Endothelial cell of umbilical vein (primary cell): ENCODE results near the gene CENPN. TPM values are rescaled to one million over a fixed set of nuclear protein-coding genes. Genes with fewer than 3 reads are reported as not detected.

ENCODE experiments used
- BruUV-seq: library from RNA; stranded (reverse); fragments of 400-500 nt; replicated peaks from 2 replicates; lab custom pipeline; 2021; lab: Mats Ljungman, UMichigan
- CTCF ChIA-PET: fragments of 300-600, 350-600 bp; sonication (Branson Sonifier 250); formaldehyde crosslinking; loops from one replicate; lab custom pipeline; 2021; ENCODE audit warnings: antibody characterized with exemption, inconsistent platforms; lab: Charles Lee
- POLR2A ChIA-PET: fragments of 300-600, 350-600 bp; sonication (Branson Sonifier 250); formaldehyde crosslinking; loops from one replicate; lab custom pipeline; 2021; ENCODE audit warnings: antibody characterized with exemption, inconsistent platforms; lab: Charles Lee
- DNase-seq: peaks from one replicate; pipeline ENCODE4 v3.0.0-alpha.2; 2011; ENCODE audit warnings: low read depth, low spot score
- FAIRE-seq: peaks from 2 replicates; lab custom pipeline; 2011; peaks lifted over from hg19 to GRCh38; lab: Jason Lieb, UNC
- H2AFZ ChIP-seq: 2 replicates; pipeline ENCODE4 v1.6.0; 2012; ENCODE audit warnings: low read depth, low read length, control low read depth, inconsistent platforms
- H3K27ac ChIP-seq: 2 replicates; pipeline ENCODE4 v1.5.1; 2011; ENCODE audit warnings: low read depth, mild to moderate bottlenecking, control low read depth, low read length, moderate library complexity; ENCODE audit not compliant: insufficient read depth
- H3K27me3 ChIP-seq, 2 experiments: 2 replicates each; pipeline versions ENCODE4 v1.6.0 to v1.6.1; 2011; ENCODE audit warnings: low read length in 2 of 2, mixed read lengths in 1 of 2; ENCODE audit not compliant: control insufficient read depth in 2 of 2, insufficient read depth in 2 of 2
- H3K36me3 ChIP-seq, 2 experiments: 2 replicates in 1 of 2; 3 replicates in 1 of 2; pipeline ENCODE4 v1.5.1; 2011; ENCODE audit warnings: low read length in 2 of 2, mild to moderate bottlenecking in 1 of 2, moderate library complexity in 1 of 2; ENCODE audit not compliant: control insufficient read depth in 2 of 2, insufficient read depth in 2 of 2; ENCODE audit errors: extremely low read depth in 1 of 2
- H3K4me1 ChIP-seq: 3 replicates; pipeline ENCODE4 v1.5.1; 2011; ENCODE audit warnings: mild to moderate bottlenecking, low read length; ENCODE audit not compliant: control insufficient read depth, insufficient read depth; ENCODE audit errors: extremely low read depth
- H3K4me2 ChIP-seq: 2 replicates; pipeline ENCODE4 v1.6.1; 2011; ENCODE audit warnings: low read length, control low read depth, mixed read lengths; ENCODE audit not compliant: insufficient read depth
- H3K4me3 ChIP-seq, 3 experiments: fragments of 200-600 bp in 1 of 3; sonication (generic), shearing (Covaris generic) in 1 of 3; replicated peaks in 1 of 3; 2 replicates each; pipeline ENCODE4 v1.5.1; 2011 to 2016; ENCODE audit warnings: control low read depth in 3 of 3, low read length in 3 of 3, mild to moderate bottlenecking in 2 of 3, inconsistent platforms in 1 of 3, low read depth in 1 of 3, moderate library complexity in 1 of 3; ENCODE audit not compliant: insufficient read depth in 1 of 3
- H3K79me2 ChIP-seq: 2 replicates; pipeline ENCODE4 v1.6.0; 2012; ENCODE audit warnings: low read length, inconsistent platforms; ENCODE audit not compliant: control insufficient read depth, insufficient read depth
- H3K9ac ChIP-seq: replicated peaks from 2 replicates; pipeline ENCODE3; 2011; ENCODE audit warnings: low read length, control low read depth; ENCODE audit not compliant: insufficient read depth; ENCODE audit errors: extremely low read depth
- H3K9me1 ChIP-seq: replicated peaks from 3 replicates; pipeline ENCODE4 v1.6.0; 2011; ENCODE audit warnings: mild to moderate bottlenecking, low read length; ENCODE audit not compliant: control insufficient read depth, insufficient read depth; ENCODE audit errors: extremely low read depth
- H3K9me3 ChIP-seq: replicated peaks from 2 replicates; pipeline ENCODE4 v1.5.1; 2012; ENCODE audit warnings: low read length, inconsistent platforms; ENCODE audit not compliant: control insufficient read depth, insufficient read depth
- H4K20me1 ChIP-seq: replicated peaks from 2 replicates; pipeline ENCODE3; 2011; ENCODE audit warnings: mild to moderate bottlenecking, low read length; ENCODE audit not compliant: control insufficient read depth, insufficient read depth; ENCODE audit errors: extremely low read depth
- EZH2 ChIP-seq: IDR thresholded peaks from 2 replicates; pipeline ENCODE4 v1.6.1; 2012; ENCODE audit warnings: borderline replicate concordance, low read depth, mild to moderate bottlenecking, moderate library complexity, low read length, inconsistent platforms; ENCODE audit not compliant: severe bottlenecking
- FOS ChIP-seq: IDR thresholded peaks from 2 replicates; pipeline ENCODE4 v1.6.1; 2011; ENCODE audit warnings: mild to moderate bottlenecking, low read length, moderate library complexity, borderline replicate concordance; ENCODE audit not compliant: insufficient read depth
- GATA2 ChIP-seq: IDR thresholded peaks from 2 replicates; pipeline ENCODE4 v1.7.0; 2011; ENCODE audit warnings: low read depth, mild to moderate bottlenecking, moderate library complexity, mixed read lengths, low read length; ENCODE audit not compliant: insufficient read length, insufficient read depth
- POLR2A ChIP-seq: IDR thresholded peaks from 2 replicates; pipeline ENCODE4 v1.6.1; 2012; ENCODE audit warnings: low read depth, mild to moderate bottlenecking, control low read depth, low read length
- POLR2AphosphoS5 ChIP-seq: IDR thresholded peaks from 2 replicates; pipeline ENCODE4 v1.6.1; 2012; ENCODE audit warnings: low read depth, mild to moderate bottlenecking, control low read depth, low read length, moderate library complexity; ENCODE audit not compliant: insufficient read depth
- dilution Hi-C: fragments of 300-500 bp; cut with MboI; formaldehyde crosslinking; loops from one replicate; pipeline ENCODE4 v1.15.0; 2019; ENCODE audit warnings: low sequenced_read_pairs; ENCODE audit not compliant: extremely low pct_ligation_motif_present
- intact Hi-C: fragments of 100-400 bp; cut with micrococcal nuclease; formaldehyde crosslinking; loops from one replicate; pipeline ENCODE4 v1.10.0; 2022
- polyA plus RNA-seq, 4 experiments: library from polyadenylated mRNA; depleted of rRNA in 3 of 4; stranded (reverse) in 3 of 4; unstranded in 1 of 4; fragments of >200 nt; gene quantifications; 2 replicates each; pipeline versions ENCODE4 v1.2.1 to v1.2.3, GENCODE V29; 2011 to 2012; ENCODE audit warnings: missing spikeins in 1 of 4
- total RNA-seq: library from RNA; stranded (reverse); gene quantifications from 2 replicates; pipeline ENCODE4 v1.2.3, GENCODE V29; 2021
- TF ChIP-seq, protein P1 (sequence below), 2 donors: IDR thresholded peaks; 1 replicate in 1 of 2; 2 replicates in 1 of 2; pipeline ENCODE4 v1.5.1; 2011; ENCODE audit warnings: low read length in 2 of 2, mild to moderate bottlenecking in 2 of 2, moderate library complexity in 2 of 2, control low read depth in 1 of 2, inconsistent platforms in 1 of 2, low read depth in 1 of 2; ENCODE audit not compliant: insufficient read depth in 1 of 2; ENCODE audit errors: extremely low read depth in 1 of 2
- TF ChIP-seq, protein P2 (sequence below): IDR thresholded peaks from 2 replicates; pipeline ENCODE4 v1.6.1; 2011; ENCODE audit not compliant: insufficient read depth, insufficient read length

CENPN gene
- total and polyA plus RNA-seq, 2 donors (not counting 3 experiments of a cell fraction or from before 2014, with no cell fraction given), result 17.6 to 52.4 TPM

DNA sequence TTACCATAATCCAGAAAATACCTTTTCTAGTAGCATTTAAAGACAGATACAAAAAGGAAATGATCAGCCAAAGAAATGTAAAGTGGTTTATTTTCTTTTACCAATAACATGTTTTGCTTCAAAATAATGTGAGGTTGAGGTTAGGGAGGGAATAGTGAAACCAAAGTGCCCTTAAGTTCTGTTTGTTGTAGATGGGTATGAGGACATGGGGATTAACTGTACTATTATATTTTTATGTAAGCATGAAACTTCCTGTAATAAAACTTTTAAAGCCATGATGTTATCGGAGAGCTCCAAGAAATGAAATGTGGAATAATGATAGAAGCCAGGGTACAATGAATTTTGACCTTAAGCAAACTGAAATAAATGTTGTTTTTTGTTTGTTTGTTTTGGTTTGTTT is 60.2 kb downstream of the CENPN start:
- FAIRE-seq, result no peak
- Histone ChIP-seq H3K9me3 (no peaks in the 10 kb centered on the region), H3K4me2 (no peak overlapping the region), H3K9ac (no peak overlapping the region), H4K20me1 (no peaks in the 10 kb centered on the region), H2AFZ (no peak overlapping the region), H3K9me1 (no peaks in the 10 kb centered on the region), H3K36me3 (no peaks in the 10 kb centered on the region), H3K4me3 (no peak overlapping the region), H3K4me1 (no peaks in the 10 kb centered on the region), H3K27ac (no peak overlapping the region), H3K27me3 (no peaks in the 10 kb centered on the region), H3K79me2 (no peaks in the 10 kb centered on the region)
- POLR2A ChIA-PET, result no interaction called here
- no peak for DNase-seq
- intact Hi-C loops, result no loop called here
- dilution Hi-C loops, result no loop called here
- no peak for TF ChIP-seq GATA2
- TF ChIP-seq FOS, result no peak
- TF ChIP-seq, protein P1, sequence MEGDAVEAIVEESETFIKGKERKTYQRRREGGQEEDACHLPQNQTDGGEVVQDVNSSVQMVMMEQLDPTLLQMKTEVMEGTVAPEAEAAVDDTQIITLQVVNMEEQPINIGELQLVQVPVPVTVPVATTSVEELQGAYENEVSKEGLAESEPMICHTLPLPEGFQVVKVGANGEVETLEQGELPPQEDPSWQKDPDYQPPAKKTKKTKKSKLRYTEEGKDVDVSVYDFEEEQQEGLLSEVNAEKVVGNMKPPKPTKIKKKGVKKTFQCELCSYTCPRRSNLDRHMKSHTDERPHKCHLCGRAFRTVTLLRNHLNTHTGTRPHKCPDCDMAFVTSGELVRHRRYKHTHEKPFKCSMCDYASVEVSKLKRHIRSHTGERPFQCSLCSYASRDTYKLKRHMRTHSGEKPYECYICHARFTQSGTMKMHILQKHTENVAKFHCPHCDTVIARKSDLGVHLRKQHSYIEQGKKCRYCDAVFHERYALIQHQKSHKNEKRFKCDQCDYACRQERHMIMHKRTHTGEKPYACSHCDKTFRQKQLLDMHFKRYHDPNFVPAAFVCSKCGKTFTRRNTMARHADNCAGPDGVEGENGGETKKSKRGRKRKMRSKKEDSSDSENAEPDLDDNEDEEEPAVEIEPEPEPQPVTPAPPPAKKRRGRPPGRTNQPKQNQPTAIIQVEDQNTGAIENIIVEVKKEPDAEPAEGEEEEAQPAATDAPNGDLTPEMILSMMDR (IDR thresholded peaks at IDR 0.05; ENCODE audit: extremely low read depth in 1 of 2, insufficient read depth in 1 of 2, low read depth in 1 of 2, low read length in 2 of 2), result no peak
- TF ChIP-seq POLR2AphosphoS5, result no peak
- TF ChIP-seq POLR2A, result no peak
- TF ChIP-seq, protein P2, sequence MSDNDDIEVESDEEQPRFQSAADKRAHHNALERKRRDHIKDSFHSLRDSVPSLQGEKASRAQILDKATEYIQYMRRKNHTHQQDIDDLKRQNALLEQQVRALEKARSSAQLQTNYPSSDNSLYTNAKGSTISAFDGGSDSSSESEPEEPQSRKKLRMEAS, result no peak
- no peak for TF ChIP-seq EZH2
- no TSS peak for BruUV-seq
- CTCF ChIA-PET, result no interaction called here
